Liver (tissue), 3 donors: ENCODE results near the gene ZNF423.

Source experiments
- CTCF ChIP-seq: fragments of 150-350 bp; IDR thresholded peaks from 2 replicates; pipeline ENCODE4 v1.5.1; 2017; ENCODE audit warnings: improper control_type of control experiment, low read depth, low read length; ENCODE audit not compliant: missing input control
- JUND ChIP-seq, 2 donors: IDR thresholded peaks; 2 replicates each; pipeline ENCODE4 v1.6.1; 2016; ENCODE audit warnings: antibody characterized with exemption in 2 of 2
- NR2F2 ChIP-seq: IDR thresholded peaks from 2 replicates; pipeline ENCODE4 v1.6.1; 2016; ENCODE audit warnings: antibody characterized with exemption
- donor health status: healthy.
- donor health status: healthy.

- TF ChIP-seq CTCF: no peak
- no peak for TF ChIP-seq JUND (IDR thresholded peaks at IDR 0.05)
- TF ChIP-seq NR2F2: no peak
These were observed 223.7 kb downstream of the ZNF423 start for GRCh38 chr16:49632086-49632794.
